Measurements from ENCODE around the gene DCLRE1B. TPM values are rescaled to one million over a fixed set of nuclear protein-coding genes. Genes with fewer than 3 reads are reported as not detected.

Gene DCLRE1B
- total RNA-seq, 4 donors from 2014 or later, result 1.5 to 7.2 (median 3.9) TPM

GRCh38 chr1:113876176-113876575 lies 28.9 kb upstream of the DCLRE1B start:
- TF ChIP-seq CTCF (IDR thresholded peaks at IDR 0.05), result no peak
- TF ChIP-seq POLR2A (IDR thresholded peaks at IDR 0.05), result no peak
- intact Hi-C loops (cut with DNase I; ENCODE audit: low total_unique reads), result no loop called here

GRCh38 chr1:113879739-113880038 lies 25.4 kb upstream of the DCLRE1B start:
- TF ChIP-seq CTCF (IDR thresholded peaks at IDR 0.05) (no peak), POLR2A (IDR thresholded peaks at IDR 0.05) (no peak)
- intact Hi-C loops (cut with DNase I; ENCODE audit: low total_unique reads), result no loop called here
- Histone ChIP-seq H3K36me3 (no peaks in the 10 kb centered on the region), H3K4me3 (no peak overlapping the region), H3K27me3 (no peaks in the 10 kb centered on the region), H3K9me3 (no peaks in the 10 kb centered on the region), H3K27ac (no peak overlapping the region), H3K4me1 (no peaks in the 10 kb centered on the region)
- DNase-seq, result no peak

More at GRCh38 chr1:113876176-113876575, 28.9 kb upstream of the DCLRE1B start:
- H3K4me1 ChIP-seq, result no peaks in the 10 kb centered on the region
- DNase-seq, result no peak
- H3K27ac ChIP-seq, result no peak overlapping the region
- no peaks in the 10 kb centered on the region for H3K9me3 ChIP-seq
- no peaks in the 10 kb centered on the region for H3K36me3 ChIP-seq
- H3K4me3 ChIP-seq, result no peak overlapping the region
- H3K27me3 ChIP-seq, result no peaks in the 10 kb centered on the region

GRCh38 chr1:113881661-113882060 lies 23.5 kb upstream of the DCLRE1B start:
- H3K27ac ChIP-seq, result no peak overlapping the region
- TF ChIP-seq POLR2A (IDR thresholded peaks at IDR 0.05) (no peak), CTCF (IDR thresholded peaks at IDR 0.05) (no peak)
- H3K27me3 ChIP-seq, result no peaks in the 10 kb centered on the region
- intact Hi-C loops (cut with DNase I; ENCODE audit: low total_unique reads), result no loop called here
- no peak overlapping the region for H3K4me3 ChIP-seq
- DNase-seq, result no peak
- no peaks in the 10 kb centered on the region for H3K36me3 ChIP-seq
- no peaks in the 10 kb centered on the region for H3K4me1 ChIP-seq
- no peaks in the 10 kb centered on the region for H3K9me3 ChIP-seq

- no peaks in the 10 kb centered on the region for H3K9me3 ChIP-seq
- no peaks in the 10 kb centered on the region for H3K36me3 ChIP-seq
- H3K4me1 ChIP-seq, result no peaks in the 10 kb centered on the region
- no peak for TF ChIP-seq POLR2A (IDR thresholded peaks at IDR 0.05)
- TF ChIP-seq CTCF (IDR thresholded peaks at IDR 0.05), result no peak
- H3K27me3 ChIP-seq, result no peaks in the 10 kb centered on the region
- H3K27ac ChIP-seq, result no peak overlapping the region
- intact Hi-C loops (cut with DNase I; ENCODE audit: low total_unique reads), result no loop called here
- no peak for DNase-seq
- no peak overlapping the region for H3K4me3 ChIP-seq
Measured at GRCh38 chr1:113886417-113887401, 18.4 kb upstream of the DCLRE1B start.

- DNase-seq, result no peak
- TF ChIP-seq CTCF (IDR thresholded peaks at IDR 0.05) (no peak), POLR2A (IDR thresholded peaks at IDR 0.05) (no peak)
- Histone ChIP-seq H3K27me3 (no peaks in the 10 kb centered on the region), H3K36me3 (no peaks in the 10 kb centered on the region), H3K27ac (no peak within 1 kb of the TSS), H3K4me3 (no peak within 1 kb of the TSS), H3K9me3 (no peaks in the 10 kb centered on the region), H3K4me1 (no peaks in the 10 kb centered on the region)
- intact Hi-C loops (cut with DNase I; ENCODE audit: low total_unique reads), result no loop called here
Measured at GRCh38 chr1:113887402-113888175, 17.5 kb upstream of the DCLRE1B start, which contains the start of gene BCL2L15. Gene BCL2L15, minus strand, starts transcription at chr1:113887581. Its CDS starts 206 bp downstream, at chr1:113887375.

All from uterus (tissue), 4 donors.